ENCODE results near the gene KIAA1614.
"Not testable (repeated sequence)": the region's sequence is repeated elsewhere in the genome, so short reads cannot be mapped to it uniquely, and the experiment has no call there.

KIAA1614 gene

GRCh38 chr1:180964595-180964994 lies 51.9 kb downstream of the KIAA1614 start:
- Histone ChIP-seq H2AFZ (ENCODE audit: low read depth) (no peak overlapping the region), H3K9ac (no peak overlapping the region), H3K4me2 (no peak overlapping the region), H3K36me3 (ENCODE audit: insufficient read depth) (no peaks in the 10 kb centered on the region; the same call in 1 of the 2 replicates), H3K27ac (no peak overlapping the region), H3K4me3 (IDR thresholded peaks at IDR 0.05; ENCODE audit: insufficient read depth, low read depth, low read length) (no peak overlapping the region), H3K27me3 (ENCODE audit: insufficient read depth, low read depth) (no peaks in the 10 kb centered on the region), H3K79me2 (ENCODE audit: insufficient read depth, low read depth) (no peaks in the 10 kb centered on the region), H4K20me1 (ENCODE audit: insufficient read depth) (no peaks in the 10 kb centered on the region), H3K4me1 (ENCODE audit: low read depth, poor library complexity, severe bottlenecking) (no peaks in the 10 kb centered on the region)
- no peak for TF ChIP-seq CTCF (conservative IDR thresholded peaks at IDR 0.05; ENCODE audit: low read depth, low read length)

- H4K20me1 ChIP-seq (ENCODE audit: insufficient read depth), result no peaks in the 10 kb centered on the region
- H2AFZ ChIP-seq (ENCODE audit: low read depth), result no peak overlapping the region
- H3K27me3 ChIP-seq (ENCODE audit: insufficient read depth, low read depth), result no peaks in the 10 kb centered on the region
- H3K4me2 ChIP-seq, result no peak overlapping the region
- no peaks in the 10 kb centered on the region; the same call in 1 of the 2 replicates for H3K36me3 ChIP-seq (ENCODE audit: insufficient read depth)
- no peaks in the 10 kb centered on the region for H3K79me2 ChIP-seq (ENCODE audit: insufficient read depth, low read depth)
- no peak overlapping the region for H3K27ac ChIP-seq
- no peaks in the 10 kb centered on the region for H3K4me1 ChIP-seq (ENCODE audit: low read depth, poor library complexity, severe bottlenecking)
- no peak overlapping the region for H3K9ac ChIP-seq
- TF ChIP-seq CTCF (conservative IDR thresholded peaks at IDR 0.05; ENCODE audit: low read depth, low read length), result no peak
- H3K4me3 ChIP-seq (IDR thresholded peaks at IDR 0.05; ENCODE audit: insufficient read depth, low read depth, low read length), result no peak overlapping the region
Observed at GRCh38 chr1:180966312-180966711, 53.6 kb downstream of the KIAA1614 start.

- no peak overlapping the region for H3K4me2 ChIP-seq
- no peak overlapping the region for H3K9ac ChIP-seq
- TF ChIP-seq CTCF (conservative IDR thresholded peaks at IDR 0.05; ENCODE audit: low read depth, low read length), result no peak
- no peak overlapping the region for H3K27ac ChIP-seq
- no peaks in the 10 kb centered on the region for H3K79me2 ChIP-seq (ENCODE audit: insufficient read depth, low read depth)
- no peaks in the 10 kb centered on the region for H3K27me3 ChIP-seq (ENCODE audit: insufficient read depth, low read depth)
- H3K36me3 ChIP-seq (ENCODE audit: insufficient read depth), result no peaks in the 10 kb centered on the region; the same call in 1 of the 2 replicates
- H2AFZ ChIP-seq (ENCODE audit: low read depth), result no peak overlapping the region
- H4K20me1 ChIP-seq (ENCODE audit: insufficient read depth), result no peaks in the 10 kb centered on the region
- no peaks in the 10 kb centered on the region for H3K4me1 ChIP-seq (ENCODE audit: low read depth, poor library complexity, severe bottlenecking)
- no peak overlapping the region for H3K4me3 ChIP-seq (IDR thresholded peaks at IDR 0.05; ENCODE audit: insufficient read depth, low read depth, low read length)
Observed at GRCh38 chr1:180966744-180967536, 54.2 kb downstream of the KIAA1614 start.

GRCh38 chr1:180967558-180967957 lies 54.9 kb downstream of the KIAA1614 start:
- Histone ChIP-seq H3K27ac (no peak overlapping the region), H3K27me3 (ENCODE audit: insufficient read depth, low read depth) (no peaks in the 10 kb centered on the region)

GRCh38 chr1:180968834-180969233 lies 56.1 kb downstream of the KIAA1614 start:
- not testable (repeated sequence) for H3K27ac ChIP-seq; H3K79me2 ChIP-seq (ENCODE audit: insufficient read depth, low read depth); H2AFZ ChIP-seq (ENCODE audit: low read depth); H4K20me1 ChIP-seq (ENCODE audit: insufficient read depth); H3K27me3 ChIP-seq (ENCODE audit: insufficient read depth, low read depth); H3K4me3 ChIP-seq (IDR thresholded peaks at IDR 0.05; ENCODE audit: insufficient read depth, low read depth, low read length); H3K9ac ChIP-seq; H3K4me1 ChIP-seq (ENCODE audit: low read depth, poor library complexity, severe bottlenecking); H3K36me3 ChIP-seq (ENCODE audit: insufficient read depth); H3K4me2 ChIP-seq

More at GRCh38 chr1:180967558-180967957, 54.9 kb downstream of the KIAA1614 start:
- Histone ChIP-seq H3K79me2 (ENCODE audit: insufficient read depth, low read depth) (no peaks in the 10 kb centered on the region), H3K4me1 (ENCODE audit: low read depth, poor library complexity, severe bottlenecking) (no peaks in the 10 kb centered on the region), H3K4me3 (IDR thresholded peaks at IDR 0.05; ENCODE audit: insufficient read depth, low read depth, low read length) (no peak overlapping the region), H2AFZ (ENCODE audit: low read depth) (no peak overlapping the region), H4K20me1 (ENCODE audit: insufficient read depth) (no peaks in the 10 kb centered on the region), H3K9ac (no peak overlapping the region), H3K4me2 (no peak overlapping the region), H3K36me3 (ENCODE audit: insufficient read depth) (no peaks in the 10 kb centered on the region; the same call in 1 of the 2 replicates)
- no peak for TF ChIP-seq CTCF (conservative IDR thresholded peaks at IDR 0.05; ENCODE audit: low read depth, low read length)

Data from KMS-11 (cell line).